Body of pancreas (tissue), 4 donors: ENCODE measurements around the gene FAAH. TPM values are rescaled to one million over a fixed set of nuclear protein-coding genes. Genes with fewer than 3 reads are reported as not detected.

ENCODE experiments used
- ATAC-seq: fragments of 150-250 bp; one replicate; pipeline ENCODE4 v1.9.1; 2016
- DNase-seq, 4 donors: peaks; one replicate each; pipeline ENCODE4 v3.0.0-alpha.2; 2019
- H3K27ac ChIP-seq, 4 donors: fragments of 200-600 bp; sonication (generic); 1 replicate in 3 of 4; 2 replicates in 1 of 4; pipeline versions ENCODE4 v1.5.1 to v1.6.1; 2016 to 2019; ENCODE audit warnings: mild to moderate bottlenecking in 1 of 4, mixed read lengths in 1 of 4, moderate library complexity in 1 of 4
- H3K27me3 ChIP-seq, 2 donors: fragments of 200-600 bp; sonication (generic); one replicate each; pipeline ENCODE4 v1.6.0; 2016; ENCODE audit warnings: mild to moderate bottlenecking in 1 of 2
- H3K36me3 ChIP-seq, 2 donors: fragments of 200-600 bp; sonication (generic); replicated peaks in 1 of 2; 2 replicates each; pipeline ENCODE4 v1.5.1; 2016; ENCODE audit warnings: low read depth in 2 of 2; ENCODE audit not compliant: insufficient read depth in 1 of 2
- H3K4me1 ChIP-seq: fragments of 200-600 bp; sonication (generic); one replicate; pipeline ENCODE4 v1.6.0; 2016
- H3K4me3 ChIP-seq, 2 donors: fragments of 200-600 bp; sonication (generic); 1 replicate in 1 of 2; 2 replicates in 1 of 2; pipeline ENCODE4 v1.5.1; 2016 to 2019
- H3K9me3 ChIP-seq, 3 donors: fragments of 200-600 bp; sonication (generic); 1 replicate in 2 of 3; 2 replicates in 1 of 3; pipeline ENCODE4 v1.5.1; 2016
- CTCF ChIP-seq, 7 experiments: fragments of 450-650 bp in 4 of 7; fragments of 200-600 bp in 3 of 7; sonication (generic) in 3 of 7; IDR thresholded peaks; one replicate each; pipeline ENCODE4 v1.5.1; 2016 to 2019; ENCODE audit warnings: antibody characterized with exemption in 7 of 7
- POLR2A ChIP-seq, 3 donors: fragments of 450-650 bp; IDR thresholded peaks; one replicate each; pipeline ENCODE4 v1.6.1; 2016; ENCODE audit warnings: antibody characterized with exemption in 3 of 3, mild to moderate bottlenecking in 2 of 3
- WGBS, 2 donors: methylation state at CpG; one replicate each; pipeline ENCODE4 v1.1.5; 2017; 5-methylcytosine and 5-hydroxymethylcytosine counted together
- intact Hi-C: fragments of 100-400 bp; cut with DNase I; formaldehyde crosslinking; loops from one replicate; pipeline ENCODE4 v1.15.1; 2023
- total RNA-seq, 2 donors: library from RNA; depleted of rRNA; stranded (reverse); fragments of >200 nt; gene quantifications; one replicate each; pipeline ENCODE4 v1.1.0, GENCODE V29; 2016

Gene FAAH
- total RNA-seq, 2 donors from 2014 or later: 47.0 to 86.4 TPM

- Histone ChIP-seq H3K27ac (no peak overlapping the region), H3K4me1 (no peaks in the 10 kb centered on the region), H3K4me3 (no peak overlapping the region), H3K27me3 (no peaks in the 10 kb centered on the region), H3K9me3 (no peaks in the 10 kb centered on the region), H3K36me3 (no peaks in the 10 kb centered on the region)
- no peak for DNase-seq
- 56 to 70% methylated on average over 4 to 5 of the region's 6 CpGs for WGBS, 2 donors
- TF ChIP-seq POLR2A (IDR thresholded peaks at IDR 0.05) (no peak), CTCF (IDR thresholded peaks at IDR 0.05) (no peak)
- ATAC-seq: no peak
- intact Hi-C loops: no loop called here
Measured at GRCh38 chr1:46431695-46432094, 37.6 kb downstream of the FAAH start.

GRCh38 chr1:46432781-46433327 is 38.7 kb downstream of the FAAH start:
- Histone ChIP-seq H3K27me3 (no peaks in the 10 kb centered on the region), H3K4me3 (no peak overlapping the region), H3K36me3 (no peaks in the 10 kb centered on the region), H3K9me3 (no peaks in the 10 kb centered on the region), H3K4me1 (no peaks in the 10 kb centered on the region), H3K27ac (no peak overlapping the region)
- intact Hi-C loops: no loop called here
- no peak for TF ChIP-seq POLR2A (IDR thresholded peaks at IDR 0.05)
- TF ChIP-seq CTCF (IDR thresholded peaks at IDR 0.05): no peak
- no peak for ATAC-seq
- DNase-seq: no peak
- WGBS, 2 donors: 63 to 75% methylated on average over 7 to 10 of the region's 10 CpGs

DNA sequence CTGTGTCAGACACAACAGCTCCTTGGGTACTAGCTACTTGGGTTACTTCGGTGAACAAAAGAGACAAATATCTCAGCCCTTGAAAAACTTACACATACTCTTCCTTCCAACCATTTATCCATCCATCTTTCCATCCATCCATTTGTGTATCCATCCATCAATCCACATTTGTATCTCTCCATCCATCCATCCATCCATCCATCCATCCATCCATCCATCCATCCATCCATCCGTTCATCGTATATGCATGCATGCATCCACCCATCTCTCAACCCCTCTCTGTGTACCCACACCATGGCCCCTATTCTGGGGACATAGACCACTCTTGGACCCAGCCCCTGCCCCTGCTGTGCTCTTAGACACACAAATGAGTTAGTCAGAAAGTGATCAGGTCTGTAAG is 40.2 kb downstream of the FAAH start:
- intact Hi-C loops: no loop called here
- WGBS, 2 donors: 82 to 88% methylated on average over 3 of the region's 3 CpGs
- Histone ChIP-seq H3K4me1 (no peaks in the 10 kb centered on the region), H3K27me3 (no peaks in the 10 kb centered on the region), H3K4me3 (no peak overlapping the region), H3K36me3 (no peaks in the 10 kb centered on the region), H3K9me3 (no peaks in the 10 kb centered on the region), H3K27ac (no peak overlapping the region)
- DNase-seq (no peak), ATAC-seq (no peak)
- TF ChIP-seq CTCF (IDR thresholded peaks at IDR 0.05) (no peak), POLR2A (IDR thresholded peaks at IDR 0.05) (no peak)

GRCh38 chr1:46436844-46437243 is 42.7 kb downstream of the FAAH start:
- Histone ChIP-seq H3K4me1 (no peaks in the 10 kb centered on the region), H3K27ac (no peak overlapping the region), H3K9me3 (no peaks in the 10 kb centered on the region), H3K27me3 (no peaks in the 10 kb centered on the region), H3K36me3 (no peaks in the 10 kb centered on the region), H3K4me3 (no peak overlapping the region)
- 93 to 100% methylated on average over 1 of the region's 1 CpG for WGBS, 2 donors
- DNase-seq: no peak
- no peak for ATAC-seq
- intact Hi-C loops: no loop called here
- TF ChIP-seq CTCF (IDR thresholded peaks at IDR 0.05): no peak
- no peak for TF ChIP-seq POLR2A (IDR thresholded peaks at IDR 0.05)

DNA sequence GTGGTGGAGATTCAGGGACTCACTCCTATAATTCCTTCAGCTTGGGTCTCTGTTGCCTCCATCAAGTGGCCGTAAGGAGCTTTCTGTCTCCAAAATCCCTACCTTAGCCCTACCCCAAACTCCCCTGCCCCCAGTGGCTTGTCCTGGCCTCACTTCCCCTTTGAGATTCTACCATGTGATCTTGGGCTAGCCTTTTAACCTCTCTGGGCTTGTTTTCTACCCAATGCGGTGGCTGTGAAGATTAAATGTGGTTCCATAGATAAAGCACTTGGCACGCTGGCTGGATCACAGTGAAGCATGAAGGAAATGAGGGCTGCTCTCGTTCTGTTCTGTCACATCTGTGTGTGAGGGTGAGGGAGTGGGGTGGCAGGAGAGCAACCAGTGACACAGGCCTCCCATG is 43.6 kb downstream of the FAAH start:
- H3K27ac ChIP-seq: no peak overlapping the region
- ATAC-seq: no peak
- no peaks in the 10 kb centered on the region for H3K27me3 ChIP-seq
- no peaks in the 10 kb centered on the region for H3K36me3 ChIP-seq
- no peaks in the 10 kb centered on the region for H3K9me3 ChIP-seq
- H3K4me3 ChIP-seq: no peak overlapping the region
- TF ChIP-seq CTCF (IDR thresholded peaks at IDR 0.05) (no peak), POLR2A (IDR thresholded peaks at IDR 0.05) (no peak)
- intact Hi-C loops: no loop called here
- H3K4me1 ChIP-seq: peaks cover 5% of the 10 kb centered on the region
- WGBS, 2 donors: 41 to 52% methylated on average over 4 of the region's 4 CpGs
- DNase-seq: no peak
